ENCODE measurements around the gene TCL1B. TPM values are rescaled to one million over a fixed set of nuclear protein-coding genes. Genes with fewer than 3 reads are reported as not detected.

The TCL1B gene
- 5.5 and 5.7 TPM in 2 replicates for total RNA-seq
- total RNA-seq (2013) = 5.0 TPM
- polyA plus RNA-seq = 9.6 and 15.8 TPM in 2 replicates
- 5.1 and 24.0 TPM in 2 replicates for polyA minus RNA-seq

- Histone ChIP-seq H3K79me2 (ENCODE audit: control insufficient read depth, insufficient read depth, low read length) (peaks cover 18% of the 10 kb centered on the region), H3K4me3 (ENCODE audit: control extremely low read depth in 1 of 5, extremely low read depth in 1 of 5, insufficient read depth in 1 of 5, low read depth in 2 of 5, low read length in 4 of 5) (no peak within 1 kb of the TSS), H4K20me1 (ENCODE audit: control insufficient read depth, insufficient read depth, low read length, poor library complexity, severe bottlenecking) (no peaks in the 10 kb centered on the region), H2AFZ (ENCODE audit: insufficient read depth, low read depth, low read length, poor library complexity, severe bottlenecking) (no peak within 1 kb of the TSS), H3K9me3 (ENCODE audit: control extremely low read depth in 1 of 3, control insufficient read depth in 2 of 3, insufficient read depth in 1 of 3, low read length in 2 of 3) (peaks cover 0 to 10% (median 0%) of the 10 kb centered on the region in 3 donors), H3K9ac (ENCODE audit: low read length) (no peak within 1 kb of the TSS), H3K27me3 (replicated peaks in 1 of 4; ENCODE audit: control extremely low read depth in 1 of 4, control insufficient read depth in 3 of 4, insufficient read depth in 4 of 4, low read length in 3 of 4) (no peaks in the 10 kb centered on the region), H3K36me3 (replicated peaks in 1 of 2; ENCODE audit: control extremely low read depth in 1 of 2, control insufficient read depth in 1 of 2, extremely low read depth in 1 of 2, insufficient read depth in 2 of 2, low read length in 1 of 2) (no peaks in the 10 kb centered on the region), H3K4me2 (replicated peaks; ENCODE audit: low read depth, low read length, poor library complexity, severe bottlenecking) (peak within 1 kb of the TSS; percentile 45), H3K27ac (ENCODE audit: low read length in 2 of 2) (no peak within 1 kb of the TSS), H3K4me1 (ENCODE audit: control insufficient read depth in 2 of 2, insufficient read depth in 2 of 2, low read length in 2 of 2) (peaks cover 46 to 48% of the 10 kb centered on the region in 2 donors)
- no peak for TF ChIP-seq CTCF (IDR thresholded peaks at IDR 0.05)
- no peak for TF ChIP-seq EZH2 (IDR thresholded peaks at IDR 0.05; ENCODE audit: borderline replicate concordance, insufficient read depth, low read depth, low read length, poor library complexity, severe bottlenecking)
- 94% methylated on average over 28 of the region's 38 CpGs for WGBS (ENCODE audit: insufficient coverage)
- Mint-ChIP-seq H3K4me3 (no peak within 1 kb of the TSS), H3K4me1 (peaks cover 56% of the 10 kb centered on the region), H3K27me3 (peaks cover 22% of the 10 kb centered on the region), H3K9me3 (ENCODE audit: insufficient read depth) (no peaks in the 10 kb centered on the region), H3K27ac (peak within 1 kb of the TSS; percentile 20)
- DNase-seq (no peak), ATAC-seq (ENCODE audit: low read depth) (no peak)
- intact Hi-C loops (cut with micrococcal nuclease) = no loop called here
- CTCF ChIA-PET = interaction anchor here (0.6 to 1.8 kb wide), 6 partner anchors 10 to 308 kb away, joined by 3 to 6 read pairs (median 4); no protein-coding TSS in a partner anchor
- POLR2A ChIA-PET = interaction anchor here (0.6 to 0.8 kb wide), 2 partner anchors 12 to 19 kb away, joined by 5 to 7 read pairs; no protein-coding TSS in a partner anchor
These were observed at the start of gene TCL1B for GRCh38 chr14:95685978-95686922. TCL1B (plus strand) TSS chr14:95686426; CDS start chr14:95686468, 42 bp downstream.

GRCh38 chr14:95644981-95645380, 41.2 kb upstream of the TCL1B start:
- Mint-ChIP-seq H3K27me3 (peaks cover 19% of the 10 kb centered on the region), H3K4me3 (no peak overlapping the region), H3K9me3 (ENCODE audit: insufficient read depth) (no peaks in the 10 kb centered on the region), H3K27ac (no peak overlapping the region), H3K4me1 (peaks cover 33% of the 10 kb centered on the region)
- no peaks in the 10 kb centered on the region for H3K27me3 ChIP-seq (replicated peaks in 1 of 4; ENCODE audit: control extremely low read depth in 1 of 4, control insufficient read depth in 3 of 4, insufficient read depth in 4 of 4, low read length in 3 of 4)
- intact Hi-C loops (cut with micrococcal nuclease) = no loop called here
- H3K9me3 ChIP-seq (ENCODE audit: control extremely low read depth in 1 of 3, control insufficient read depth in 2 of 3, insufficient read depth in 1 of 3, low read length in 2 of 3) = peaks cover 0 to 15% (median 0%) of the 10 kb centered on the region in 3 donors
- DNase-seq (no peak), ATAC-seq (ENCODE audit: low read depth) (no peak)
- H3K9ac ChIP-seq (ENCODE audit: low read length) = no peak overlapping the region
- 63% methylated on average over 2 of the region's 3 CpGs for WGBS (ENCODE audit: insufficient coverage)
- TF ChIP-seq EZH2 (IDR thresholded peaks at IDR 0.05; ENCODE audit: borderline replicate concordance, insufficient read depth, low read depth, low read length, poor library complexity, severe bottlenecking) (no peak), CTCF (IDR thresholded peaks at IDR 0.05) (no peak)
- no peaks in the 10 kb centered on the region for H3K36me3 ChIP-seq (replicated peaks in 1 of 2; ENCODE audit: control extremely low read depth in 1 of 2, control insufficient read depth in 1 of 2, extremely low read depth in 1 of 2, insufficient read depth in 2 of 2, low read length in 1 of 2)
- POLR2A ChIA-PET = no interaction called here
- CTCF ChIA-PET = no interaction called here
- peaks cover 3% of the 10 kb centered on the region for H3K79me2 ChIP-seq (ENCODE audit: control insufficient read depth, insufficient read depth, low read length)
- H2AFZ ChIP-seq (ENCODE audit: insufficient read depth, low read depth, low read length, poor library complexity, severe bottlenecking) = no peak overlapping the region
- no peak overlapping the region for H3K4me3 ChIP-seq (ENCODE audit: control extremely low read depth in 1 of 5, extremely low read depth in 1 of 5, insufficient read depth in 1 of 5, low read depth in 2 of 5, low read length in 4 of 5)
- H3K4me2 ChIP-seq (replicated peaks; ENCODE audit: low read depth, low read length, poor library complexity, severe bottlenecking) = peak overlapping the region; percentile 39
- H3K27ac ChIP-seq (ENCODE audit: low read length in 2 of 2) = no peak overlapping the region
- H4K20me1 ChIP-seq (ENCODE audit: control insufficient read depth, insufficient read depth, low read length, poor library complexity, severe bottlenecking) = no peaks in the 10 kb centered on the region
- peaks cover 14 to 34% of the 10 kb centered on the region in 2 donors for H3K4me1 ChIP-seq (ENCODE audit: control insufficient read depth in 2 of 2, insufficient read depth in 2 of 2, low read length in 2 of 2)

Data from B cell (primary cell).